GM18511 (cell line): ENCODE results near the gene ST3GAL2.
"Not testable (repeated sequence)": the region's sequence is repeated elsewhere in the genome, so short reads cannot be mapped to it uniquely, and the experiment has no call there.

Experiments
- ATAC-seq: cut with Tn5 transposase; IDR thresholded peaks from one replicate; pipeline ENCODE4 v1.9.1; 2021; ENCODE audit warnings: mild to moderate bottlenecking, moderate library complexity; ENCODE audit not compliant: unreplicated experiment

ST3GAL2 gene

DNA sequence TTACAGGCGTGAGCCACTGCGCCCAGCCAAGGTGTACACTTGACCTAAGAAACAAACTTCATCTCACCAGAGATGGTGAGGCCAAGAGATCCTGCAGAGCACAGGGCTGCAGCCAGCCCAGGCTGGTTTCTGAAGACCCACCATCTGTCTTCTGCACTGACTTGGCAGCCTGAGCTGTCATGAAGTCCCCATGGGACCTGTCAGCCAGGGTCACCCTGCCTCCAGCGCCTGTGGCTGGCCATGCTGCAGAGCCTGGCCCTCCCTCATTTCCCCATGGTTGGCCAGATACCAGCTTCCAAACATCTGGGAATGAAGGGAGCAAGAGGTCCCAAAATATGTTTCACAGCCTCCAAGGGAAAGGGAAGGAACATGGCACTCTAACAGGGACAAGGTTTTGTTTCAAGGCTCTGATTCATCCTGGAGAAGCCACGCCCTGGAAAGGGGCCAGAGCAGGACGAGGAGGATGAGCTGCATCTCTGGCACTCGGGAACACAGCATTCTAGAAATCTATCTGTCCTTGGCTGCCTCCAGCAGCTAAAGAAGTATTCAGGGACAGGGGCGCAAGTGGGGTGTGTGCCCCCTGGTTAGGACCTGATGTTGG lies 46.9 kb downstream of the ST3GAL2 start:
- ATAC-seq: no peak

DNA sequence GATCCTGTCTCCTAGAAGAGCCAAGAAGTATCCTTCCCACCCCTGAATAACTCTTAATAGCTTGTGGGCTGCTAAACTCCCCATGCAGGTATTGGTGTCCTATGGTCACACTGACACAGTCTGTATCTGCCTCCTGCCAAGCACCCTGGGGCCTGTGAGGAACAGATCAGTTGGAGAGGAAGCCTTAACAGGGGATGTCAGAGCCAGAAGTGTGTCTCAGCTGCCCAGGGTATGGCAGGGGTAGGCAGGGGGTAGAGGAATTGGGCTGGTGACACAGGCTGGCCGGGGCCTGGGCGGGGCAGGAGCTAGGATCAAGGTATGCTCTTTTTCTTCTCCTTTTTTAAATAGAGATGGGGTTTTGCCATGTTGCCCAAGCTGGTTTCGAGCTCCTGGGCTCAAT lies 47.5 kb downstream of the ST3GAL2 start:
- no peak for ATAC-seq

DNA sequence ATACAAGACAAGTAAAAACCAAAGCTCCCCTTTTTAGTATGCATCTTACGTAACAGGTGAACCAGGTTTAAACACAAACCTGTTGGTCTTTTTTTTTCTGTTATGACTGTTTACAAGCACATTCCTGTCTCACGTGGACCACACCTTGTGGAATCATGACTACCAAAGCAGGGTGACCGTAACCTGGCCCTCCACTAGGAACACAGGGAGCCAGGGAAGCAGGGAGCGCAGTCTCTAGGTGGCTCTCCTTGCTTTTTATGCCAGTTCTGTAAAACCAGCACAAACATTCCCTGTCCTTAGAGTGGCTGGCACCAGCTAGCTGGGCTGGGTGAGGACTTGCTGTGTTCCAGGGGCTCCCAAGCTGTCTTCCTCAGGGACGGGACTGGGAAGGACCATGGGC lies 48.1 kb downstream of the ST3GAL2 start:
- no peak for ATAC-seq

DNA sequence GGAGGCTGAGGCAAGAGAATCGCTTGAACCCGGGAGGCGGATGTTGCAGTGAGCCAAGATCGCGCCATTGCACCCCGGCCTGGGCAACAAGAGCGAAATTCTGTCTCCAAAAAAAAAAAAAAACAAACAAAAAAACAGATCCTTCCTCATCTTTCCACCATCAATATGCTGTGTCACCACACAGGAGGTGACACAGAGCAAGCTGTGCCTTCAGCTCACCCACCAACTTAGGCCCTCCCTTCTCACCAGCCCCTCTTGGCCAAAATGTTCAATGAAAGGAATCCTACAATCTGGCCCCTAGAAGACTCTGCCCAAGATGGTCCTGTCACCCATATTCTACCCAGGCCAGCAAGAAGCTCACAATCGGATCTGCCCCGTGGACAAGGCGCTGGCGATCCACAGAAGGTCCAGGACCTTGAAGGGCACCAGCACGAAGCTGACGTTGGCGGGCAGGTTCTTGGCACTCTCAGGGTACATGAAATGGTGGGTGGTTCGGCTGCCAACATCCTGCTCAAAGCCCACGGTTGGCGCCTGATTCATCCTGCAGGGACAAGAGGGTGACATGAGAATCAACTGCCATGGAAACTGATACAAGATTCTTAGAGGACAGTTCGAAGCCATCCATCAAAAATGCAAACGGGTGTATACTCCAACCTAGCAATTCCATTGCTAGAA lies 50.8 kb downstream of the ST3GAL2 start:
- ATAC-seq: no peak

- not testable (repeated sequence) for ATAC-seq
These were observed 52.5 kb downstream of the ST3GAL2 start for GRCh38 chr16:70386289-70386986.

- ATAC-seq: no peak
These were observed 55.4 kb downstream of the ST3GAL2 start for GRCh38 chr16:70383421-70383960.

GRCh38 chr16:70381604-70382342 lies 57.1 kb downstream of the ST3GAL2 start:
- ATAC-seq: no peak

DNA sequence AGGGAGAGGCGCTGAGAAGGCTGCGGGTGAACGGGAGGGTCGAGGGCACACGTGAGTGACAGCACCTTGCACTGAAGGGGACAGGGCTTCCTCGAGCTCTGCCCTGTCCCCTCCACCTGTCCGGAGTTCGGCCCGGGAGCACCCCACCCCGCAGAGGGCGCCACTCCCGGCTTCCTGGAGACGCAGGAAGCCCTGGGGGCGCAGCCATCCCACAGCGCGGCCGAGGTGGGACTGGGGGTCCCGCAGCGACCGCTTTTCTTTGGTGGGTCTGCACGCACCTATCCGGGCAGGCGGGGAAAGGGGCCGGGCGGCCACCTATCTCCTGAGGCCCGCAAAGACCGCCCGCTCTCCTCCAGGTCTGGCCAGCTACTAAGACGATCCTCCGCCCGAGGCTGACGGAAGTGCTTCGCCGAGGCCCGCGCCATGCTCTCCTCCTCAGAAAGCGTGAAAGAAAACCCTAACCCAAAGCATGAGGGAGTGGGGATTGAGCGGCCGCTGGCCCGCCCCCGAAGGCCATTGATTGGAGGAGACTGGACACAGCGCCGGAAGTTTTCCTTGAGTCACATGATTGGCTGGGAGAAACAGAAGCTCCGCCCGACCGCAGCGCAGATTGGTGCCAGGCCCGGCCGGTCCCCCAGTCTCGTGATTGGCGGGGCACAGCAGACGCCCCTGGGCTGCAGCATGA lies 57.8 kb downstream of the ST3GAL2 start:
- peak; percentile 93 for ATAC-seq

GRCh38 chr16:70380248-70380918 lies 58.5 kb downstream of the ST3GAL2 start:
- peak; percentile 28 for ATAC-seq

DNA sequence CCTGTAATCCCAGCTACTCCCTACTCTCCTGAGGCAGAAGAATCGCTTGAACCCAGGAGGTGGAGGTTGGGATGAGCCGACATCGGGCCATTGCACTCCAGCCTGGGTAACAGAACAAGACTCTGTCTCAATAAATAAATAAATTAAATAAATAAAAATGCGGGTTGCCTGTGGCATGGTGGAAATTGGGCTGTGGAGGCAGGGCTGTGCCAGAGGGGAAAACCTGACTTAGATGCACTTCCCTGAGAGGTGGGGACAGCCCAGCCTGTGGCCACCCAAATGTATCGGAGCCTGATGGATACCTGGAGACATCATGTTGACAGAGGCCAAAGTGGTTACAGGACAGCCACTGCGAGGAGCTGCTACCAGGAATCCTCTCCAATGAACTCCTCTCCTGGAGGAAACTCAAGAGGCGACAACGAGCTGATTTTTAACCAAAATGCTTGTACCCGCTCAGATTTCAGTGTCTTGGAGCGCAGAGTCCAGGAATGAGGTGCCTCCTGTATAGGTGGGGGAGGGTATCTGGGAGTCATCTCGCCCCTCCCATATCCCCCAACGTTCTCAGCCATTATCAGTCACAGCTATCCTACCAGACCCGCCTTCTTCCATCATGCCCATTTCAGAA lies 59.9 kb downstream of the ST3GAL2 start:
- ATAC-seq: no peak

GRCh38 chr16:70377782-70378181 lies 61.1 kb downstream of the ST3GAL2 start:
- no peak for ATAC-seq

- ATAC-seq: no peak
These were observed 63.0 kb downstream of the ST3GAL2 start for GRCh38 chr16:70375636-70376611.

DNA sequence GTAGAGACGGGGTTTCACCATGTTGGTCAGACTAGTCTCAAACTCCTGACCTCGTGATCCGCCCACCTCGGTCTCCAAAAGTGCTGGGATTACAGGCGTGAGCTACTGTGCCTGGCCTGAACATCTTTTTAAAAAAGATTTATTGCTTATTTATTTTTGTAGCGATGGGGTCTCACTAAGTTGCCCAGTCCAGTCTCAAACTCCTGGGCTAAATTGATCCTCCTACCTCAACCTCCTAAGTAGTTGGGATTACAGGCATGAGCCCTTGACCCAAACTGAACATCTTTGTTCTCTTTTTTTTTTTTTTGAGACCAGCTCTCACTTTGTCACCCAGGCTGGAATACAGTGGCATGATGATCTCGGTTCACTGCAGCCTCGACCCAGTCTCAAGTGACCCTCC lies 64.7 kb downstream of the ST3GAL2 start:
- no peak for ATAC-seq

- no peak for ATAC-seq
These were observed 65.8 kb downstream of the ST3GAL2 start for GRCh38 chr16:70372921-70373728.

GRCh38 chr16:70370924-70371323 lies 68.0 kb downstream of the ST3GAL2 start:
- ATAC-seq: no peak

- not testable (repeated sequence) for ATAC-seq
These were observed 68.8 kb downstream of the ST3GAL2 start for GRCh38 chr16:70370145-70370544.

GRCh38 chr16:70364399-70364798 lies 74.5 kb downstream of the ST3GAL2 start:
- no peak for ATAC-seq

GRCh38 chr16:70359552-70359951 lies 79.3 kb downstream of the ST3GAL2 start:
- no peak for ATAC-seq
